D341Med (cell line): ENCODE measurements around the gene KDSR.
A peak's percentile ranks its signal among the peaks of the same experiment; 100 is the strongest.

Experiments used
- DNase-seq: peaks from one replicate; pipeline ENCODE4 v3.0.0; 2012; ENCODE audit warnings: low spot score

Gene KDSR

DNA sequence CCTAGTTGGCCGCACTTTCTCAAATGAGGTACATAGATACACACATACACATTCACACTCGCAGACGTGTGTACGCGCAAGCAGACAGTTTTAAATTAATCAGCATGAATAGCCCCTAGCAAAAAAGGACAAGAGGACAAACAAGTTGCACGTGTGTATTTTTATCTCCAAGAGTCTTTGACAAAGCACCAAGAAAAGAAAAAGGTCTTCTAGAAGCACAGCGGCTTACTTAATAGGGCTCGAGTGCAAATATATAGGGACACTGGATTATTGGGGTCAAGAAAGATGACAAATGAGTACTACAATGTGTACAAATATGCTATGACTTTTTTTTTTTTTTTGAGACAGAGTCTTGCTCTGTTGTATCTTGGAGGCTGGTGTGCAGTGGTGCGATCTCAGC is 45.7 kb downstream of the KDSR start:
- no peak for DNase-seq

DNA sequence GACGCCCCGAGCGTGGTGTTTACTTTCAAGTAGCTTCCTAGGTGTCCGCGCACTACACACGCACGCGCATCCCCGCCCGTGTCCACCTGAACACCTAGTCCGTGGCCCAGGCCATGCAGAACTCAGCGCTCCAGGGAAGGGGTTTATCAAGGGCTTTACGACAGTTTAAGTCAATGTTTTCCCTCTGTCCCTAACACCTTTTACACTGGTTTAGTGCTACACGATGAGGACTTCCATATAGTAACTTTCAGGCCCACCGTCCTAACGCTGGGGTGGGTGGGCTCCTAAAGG is 46.1 kb downstream of the KDSR start:
- DNase-seq, result no peak

DNA sequence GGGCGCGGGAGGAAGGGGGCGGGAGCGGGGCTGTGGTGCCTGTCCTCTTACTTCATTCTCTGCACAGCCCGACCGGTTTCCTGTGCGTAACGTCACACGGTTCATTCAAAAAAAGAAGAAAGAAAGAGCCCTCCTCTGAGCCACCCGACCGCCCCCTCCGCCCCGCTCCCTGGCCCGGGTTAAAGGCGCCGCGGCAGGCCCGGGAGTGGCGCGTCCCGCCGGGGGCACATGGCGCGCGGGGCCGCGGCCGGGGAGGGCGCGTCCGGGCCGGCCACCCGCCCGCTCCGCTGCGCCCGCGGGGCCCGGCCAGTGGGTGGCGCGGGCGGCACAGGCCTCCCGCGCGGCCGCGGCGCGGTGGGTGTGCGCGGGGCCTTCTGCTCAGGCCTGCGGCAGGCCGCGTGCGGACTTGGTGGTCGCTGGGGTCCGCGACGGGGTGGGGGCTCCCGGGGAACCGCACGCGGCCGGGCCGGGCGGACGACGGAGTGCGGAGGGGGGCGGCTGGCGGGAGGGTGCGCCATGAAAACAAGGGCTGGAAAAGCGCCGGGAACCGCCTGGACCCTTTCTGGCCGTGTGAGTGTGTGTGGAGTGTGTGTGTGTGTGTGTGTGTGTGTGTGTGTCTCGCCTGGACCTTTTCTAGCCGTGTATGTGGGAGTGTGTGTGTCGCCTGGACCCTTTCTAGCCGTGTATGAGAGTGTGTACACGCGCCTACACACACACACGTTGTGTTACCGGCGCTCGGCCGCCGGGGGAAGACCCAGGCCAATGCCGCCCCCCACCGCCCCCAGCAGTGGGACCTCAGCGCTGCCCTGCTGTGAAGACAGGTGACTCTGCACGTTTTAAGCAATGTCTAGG is 46.7 kb downstream of the KDSR start:
- DNase-seq, result peak; percentile 92

DNA sequence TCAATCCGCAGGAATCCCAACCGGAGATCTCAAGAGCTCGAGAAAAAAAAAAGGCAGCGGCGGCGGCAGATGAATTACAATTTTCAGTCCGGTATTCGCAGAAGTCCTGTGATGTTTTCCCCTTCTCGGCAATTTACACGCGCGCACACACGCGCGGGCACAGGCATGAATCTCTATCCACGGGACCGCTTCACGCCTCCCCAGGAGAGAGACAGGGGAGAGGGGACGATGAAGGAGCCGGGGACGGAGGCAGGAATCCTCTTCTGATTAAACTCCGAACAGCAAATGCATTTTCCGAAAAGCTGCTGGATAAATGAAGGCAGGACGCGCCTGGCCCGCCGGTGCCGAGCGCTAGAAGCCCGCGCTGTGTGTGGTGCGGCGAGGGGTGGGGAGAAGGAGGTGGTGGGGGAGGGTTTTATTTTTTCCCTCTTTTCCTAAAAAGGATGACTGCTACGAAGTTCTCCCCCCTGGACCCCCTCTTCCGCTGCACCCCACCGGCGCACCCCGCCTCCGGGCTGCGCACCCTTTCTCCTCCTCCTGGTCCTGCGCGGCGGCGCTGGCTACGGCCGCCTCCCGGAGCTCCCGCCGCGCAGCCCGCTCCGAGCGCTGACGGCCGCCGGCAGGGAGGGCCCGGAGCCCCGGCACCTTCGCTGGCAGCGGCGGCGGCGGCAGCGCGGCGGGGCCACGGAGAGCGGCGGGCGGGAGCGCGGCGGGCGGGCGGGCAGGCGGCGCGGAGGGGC is 47.5 kb downstream of the KDSR start, which contains the start of gene BCL2:
TSS of gene BCL2 (minus strand) at position 387 of the 740 bp plus-strand sequence.
- peak; percentile 90 for DNase-seq

DNA sequence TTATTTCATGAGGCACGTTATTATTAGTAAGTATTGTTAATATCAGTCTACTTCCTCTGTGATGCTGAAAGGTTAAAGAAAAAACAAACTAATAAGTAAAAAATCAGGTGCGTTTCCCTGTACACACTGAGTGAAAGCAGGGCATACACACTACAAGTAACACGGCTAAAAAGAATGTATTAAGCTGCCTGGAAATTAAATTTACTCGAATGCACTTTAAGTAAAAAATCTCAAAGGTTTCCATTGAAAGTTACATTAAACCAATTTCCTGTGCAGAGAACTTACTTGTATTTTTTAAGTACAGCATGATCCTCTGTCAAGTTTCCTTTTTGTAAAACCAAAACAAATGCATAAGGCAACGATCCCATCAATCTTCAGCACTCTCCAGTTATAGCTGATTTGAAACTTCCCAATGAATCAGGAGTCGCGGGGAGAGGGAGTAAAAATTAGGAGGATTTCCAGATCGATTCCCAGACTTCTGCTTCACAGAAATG is 48.1 kb downstream of the KDSR start:
- DNase-seq, result no peak

DNA sequence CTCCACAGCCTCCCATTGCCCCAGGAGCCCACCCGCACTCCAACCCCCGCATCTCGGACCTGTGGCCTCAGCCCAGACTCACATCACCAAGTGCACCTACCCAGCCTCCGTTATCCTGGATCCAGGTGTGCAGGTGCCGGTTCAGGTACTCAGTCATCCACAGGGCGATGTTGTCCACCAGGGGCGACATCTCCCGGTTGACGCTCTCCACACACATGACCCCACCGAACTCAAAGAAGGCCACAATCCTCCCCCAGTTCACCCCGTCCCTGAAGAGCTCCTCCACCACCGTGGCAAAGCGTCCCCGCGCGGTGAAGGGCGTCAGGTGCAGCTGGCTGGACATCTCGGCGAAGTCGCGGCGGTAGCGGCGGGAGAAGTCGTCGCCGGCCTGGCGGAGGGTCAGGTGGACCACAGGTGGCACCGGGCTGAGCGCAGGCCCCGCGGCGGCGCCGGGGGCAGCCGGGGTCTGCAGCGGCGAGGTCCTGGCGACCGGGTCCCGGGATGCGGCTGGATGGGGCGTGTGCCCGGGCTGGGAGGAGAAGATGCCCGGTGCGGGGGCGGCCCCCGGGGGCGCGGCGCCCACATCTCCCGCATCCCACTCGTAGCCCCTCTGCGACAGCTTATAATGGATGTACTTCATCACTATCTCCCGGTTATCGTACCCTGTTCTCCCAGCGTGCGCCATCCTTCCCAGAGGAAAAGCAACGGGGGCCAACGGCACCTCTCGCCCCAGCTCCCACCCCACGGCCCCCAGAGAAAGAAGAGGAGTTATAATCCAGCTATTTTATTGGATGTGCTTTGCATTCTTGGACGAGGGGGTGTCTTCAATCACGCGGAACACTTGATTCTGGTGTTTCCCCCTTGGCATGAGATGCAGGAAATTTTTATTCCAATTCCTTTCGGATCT is 48.8 kb downstream of the KDSR start:
- peak; percentile 47 for DNase-seq

DNA sequence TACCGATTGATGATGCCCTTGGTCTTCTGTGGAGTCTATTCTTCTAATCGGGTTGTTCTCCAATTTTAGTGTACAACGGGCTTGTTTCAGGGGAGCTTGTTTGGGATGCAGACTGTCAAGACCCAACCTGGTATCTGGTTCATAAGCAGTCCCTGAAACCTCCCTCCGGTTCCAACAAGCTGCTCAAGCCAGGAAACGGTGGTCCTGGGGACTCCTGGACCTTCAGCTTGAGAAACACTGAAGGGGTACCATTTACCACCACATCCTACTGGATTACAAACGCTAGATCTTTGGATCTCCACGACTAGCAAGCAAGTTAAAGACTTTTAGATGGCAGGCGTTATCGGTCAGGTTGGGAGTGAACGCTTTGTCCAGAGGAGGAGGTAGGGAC is 49.5 kb downstream of the KDSR start:
- DNase-seq, result no peak

DNA sequence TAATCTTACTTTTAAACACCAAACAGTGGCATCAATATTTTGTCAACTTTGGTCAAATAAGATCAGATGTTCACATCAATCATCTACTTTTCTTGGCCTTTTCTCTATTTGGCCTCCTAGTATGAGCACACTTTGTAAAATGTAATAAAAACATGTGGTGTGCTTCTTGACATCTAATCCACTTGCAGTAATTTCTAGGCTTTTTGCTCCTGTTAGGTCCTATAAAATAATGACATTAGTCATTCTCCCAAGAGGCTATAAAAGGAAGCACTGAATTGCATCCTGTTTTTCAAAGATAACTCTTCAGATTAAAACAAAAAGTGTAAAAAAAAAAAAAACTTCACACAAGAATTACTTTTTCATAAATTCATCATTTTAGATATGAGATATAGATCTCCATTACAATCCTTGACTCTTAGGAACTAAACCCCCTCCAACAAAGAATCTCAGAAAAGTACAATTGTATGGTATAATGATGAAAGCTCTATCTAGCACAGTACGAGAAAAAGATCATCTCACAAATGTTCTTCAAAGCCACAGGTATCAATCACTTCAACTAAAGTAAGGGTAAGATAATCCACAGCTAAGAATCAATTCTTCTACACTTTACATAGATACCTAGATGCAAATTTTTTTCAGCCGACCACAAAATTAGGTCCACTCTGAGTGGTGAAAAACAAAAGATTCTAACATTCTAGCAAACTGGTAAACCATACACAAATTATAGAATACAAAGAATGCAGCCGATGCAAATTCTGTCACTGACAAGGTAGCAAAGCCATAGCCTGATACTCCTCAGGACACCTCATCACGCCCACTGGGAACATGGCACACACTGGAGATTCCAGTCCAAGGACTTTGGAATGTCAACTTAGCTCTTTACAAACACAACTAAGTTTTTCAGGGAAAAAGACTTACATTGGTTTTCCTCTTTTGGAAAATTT is 50.1 kb downstream of the KDSR start:
- DNase-seq, result no peak

DNA sequence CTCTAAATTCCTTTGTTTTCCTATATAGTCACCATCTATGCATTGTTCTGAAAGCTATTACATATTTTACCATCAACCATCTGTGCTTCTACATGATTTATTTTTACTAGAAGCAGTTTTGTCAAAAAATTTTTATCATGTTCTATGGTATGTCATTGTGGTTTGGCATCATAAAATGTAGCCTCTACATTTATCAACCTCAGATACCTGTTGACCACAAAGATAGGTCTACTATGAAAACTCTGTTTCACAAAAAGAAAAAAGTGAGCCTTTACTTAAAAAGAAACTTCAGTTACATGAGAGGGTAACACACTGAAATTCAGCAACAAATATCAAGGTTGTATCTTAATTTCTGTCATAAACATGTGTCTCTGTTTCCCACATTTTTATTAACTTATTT is 51.1 kb downstream of the KDSR start:
- no peak for DNase-seq

DNA sequence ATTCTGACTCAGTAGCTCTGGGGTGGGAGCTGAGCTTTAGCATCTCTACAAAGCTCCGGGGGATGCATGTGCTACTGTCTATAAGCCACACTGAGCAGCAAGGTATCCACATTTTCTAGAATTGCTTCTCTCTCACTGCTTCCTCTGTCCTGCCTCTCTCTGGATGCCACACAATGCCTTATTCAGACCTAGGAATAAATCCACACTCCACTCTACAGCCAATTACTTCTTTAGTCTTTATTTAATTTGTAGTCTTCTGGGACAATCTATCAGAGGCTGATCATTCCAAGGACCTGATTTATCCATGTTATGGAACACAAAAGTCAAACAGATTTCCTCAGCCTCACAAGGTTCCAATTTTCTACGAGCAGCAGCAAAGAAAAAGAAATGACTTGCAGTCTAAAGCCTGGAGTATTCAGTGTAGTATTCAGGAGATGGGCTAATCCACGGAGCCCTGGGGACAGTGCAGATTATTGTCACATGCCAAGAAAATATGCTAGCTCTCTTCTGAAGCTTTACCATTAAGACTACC is 51.8 kb downstream of the KDSR start:
- no peak for DNase-seq

DNA sequence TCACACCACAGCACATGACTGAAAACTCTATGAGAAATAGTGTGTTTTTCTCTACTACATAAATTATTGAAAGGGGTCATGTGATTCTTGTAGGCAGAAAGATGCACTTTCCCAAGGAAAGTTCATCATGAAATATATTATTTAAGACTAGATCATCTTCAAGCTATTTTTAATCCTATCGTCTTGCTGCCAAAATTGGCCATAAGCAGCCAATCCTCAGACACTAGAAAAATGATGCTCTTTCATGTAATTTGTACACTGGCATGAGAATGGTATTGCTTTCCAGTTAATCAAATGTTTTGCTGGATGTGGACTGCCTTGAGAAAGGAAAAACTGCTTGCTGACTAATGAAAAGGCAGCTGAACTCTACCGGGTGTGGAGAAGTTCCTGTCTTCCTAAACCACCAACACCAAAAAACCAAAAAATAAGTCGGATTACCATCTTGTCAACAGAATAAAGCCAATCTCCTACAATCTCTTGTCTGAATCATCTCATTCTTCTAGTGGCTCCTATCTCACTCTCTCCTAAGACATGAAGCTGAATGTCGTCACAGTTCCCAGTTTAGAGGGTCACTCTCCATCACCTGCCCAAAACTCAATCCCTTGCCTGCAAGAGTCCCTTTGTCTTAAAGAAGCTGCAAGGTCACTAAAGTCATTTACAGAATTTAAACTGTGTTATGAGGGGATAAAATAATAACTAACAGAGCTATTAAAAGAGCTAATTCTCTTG is 52.8 kb downstream of the KDSR start:
- DNase-seq, result no peak

DNA sequence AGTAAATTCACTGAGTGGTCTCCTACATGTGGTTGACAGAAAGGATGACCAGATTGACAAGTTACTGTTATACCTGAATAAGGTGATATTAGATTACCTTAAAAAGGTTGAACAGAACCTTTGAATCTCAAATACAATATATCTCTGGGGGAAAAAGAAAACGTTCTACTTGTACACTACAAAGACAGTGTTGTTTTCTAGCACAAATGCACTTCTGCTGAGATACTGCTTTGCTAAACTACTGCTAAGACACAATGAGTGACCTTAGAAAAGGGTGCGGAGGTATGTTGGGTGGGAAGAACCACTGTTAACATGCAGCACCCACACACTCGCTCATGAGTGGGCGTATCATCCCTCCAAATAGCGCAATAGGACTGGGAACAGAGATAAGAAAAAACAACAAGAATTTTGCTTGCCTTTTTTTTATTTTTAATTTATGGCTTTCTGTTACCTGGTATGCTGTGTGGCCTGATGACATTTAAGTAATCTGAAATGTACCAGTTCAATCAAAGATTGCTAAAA is 53.5 kb downstream of the KDSR start:
- DNase-seq, result no peak

DNA sequence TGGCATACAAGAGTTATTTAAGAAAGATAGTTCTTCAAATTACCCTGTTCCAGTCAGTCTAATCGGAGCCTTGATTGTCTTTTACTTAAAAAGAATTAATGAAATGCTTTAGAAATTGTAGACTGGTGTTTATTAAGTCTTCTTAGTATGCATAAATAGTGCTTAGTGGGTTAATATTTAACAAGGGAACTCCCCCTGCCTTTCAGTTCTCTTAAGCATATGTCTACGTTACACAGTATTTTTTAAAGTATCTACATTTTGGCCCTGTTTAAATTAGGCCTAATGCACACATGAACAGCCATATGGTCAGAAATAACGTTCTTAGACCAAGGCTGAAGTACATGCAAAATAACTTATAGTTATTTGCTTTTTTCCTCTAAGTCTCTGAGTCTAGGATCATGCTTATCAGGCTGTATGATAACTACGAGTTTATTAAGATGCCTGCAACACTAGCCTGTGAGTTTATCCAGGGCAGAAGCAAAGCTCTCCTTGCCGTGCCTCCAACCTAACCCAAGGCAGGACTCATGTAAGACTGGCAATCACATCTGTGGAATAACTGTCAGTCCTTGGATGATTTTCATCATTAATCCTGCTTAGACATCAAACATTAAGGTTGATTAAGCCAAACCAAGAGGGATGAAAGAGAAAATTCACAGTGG is 54.1 kb downstream of the KDSR start:
- DNase-seq, result no peak

DNA sequence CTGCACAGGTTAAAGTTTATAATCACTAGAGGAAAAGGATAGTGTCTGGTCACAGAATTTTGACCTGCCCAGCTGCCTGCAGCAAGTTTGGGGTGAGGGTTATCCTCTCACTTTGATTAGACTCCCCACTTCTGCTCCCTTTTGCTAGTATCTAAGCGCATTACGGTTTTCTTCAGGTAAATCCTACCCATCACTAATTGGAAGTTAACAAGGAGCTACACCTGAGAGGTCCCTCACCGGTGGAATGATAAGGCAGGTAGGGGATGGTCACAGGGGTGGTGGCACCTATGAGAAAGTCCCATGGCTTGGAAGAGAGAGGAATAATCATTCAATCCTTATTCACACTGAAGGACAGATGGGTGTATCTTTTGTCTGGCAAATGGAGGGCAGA is 55.0 kb downstream of the KDSR start:
- no peak for DNase-seq

DNA sequence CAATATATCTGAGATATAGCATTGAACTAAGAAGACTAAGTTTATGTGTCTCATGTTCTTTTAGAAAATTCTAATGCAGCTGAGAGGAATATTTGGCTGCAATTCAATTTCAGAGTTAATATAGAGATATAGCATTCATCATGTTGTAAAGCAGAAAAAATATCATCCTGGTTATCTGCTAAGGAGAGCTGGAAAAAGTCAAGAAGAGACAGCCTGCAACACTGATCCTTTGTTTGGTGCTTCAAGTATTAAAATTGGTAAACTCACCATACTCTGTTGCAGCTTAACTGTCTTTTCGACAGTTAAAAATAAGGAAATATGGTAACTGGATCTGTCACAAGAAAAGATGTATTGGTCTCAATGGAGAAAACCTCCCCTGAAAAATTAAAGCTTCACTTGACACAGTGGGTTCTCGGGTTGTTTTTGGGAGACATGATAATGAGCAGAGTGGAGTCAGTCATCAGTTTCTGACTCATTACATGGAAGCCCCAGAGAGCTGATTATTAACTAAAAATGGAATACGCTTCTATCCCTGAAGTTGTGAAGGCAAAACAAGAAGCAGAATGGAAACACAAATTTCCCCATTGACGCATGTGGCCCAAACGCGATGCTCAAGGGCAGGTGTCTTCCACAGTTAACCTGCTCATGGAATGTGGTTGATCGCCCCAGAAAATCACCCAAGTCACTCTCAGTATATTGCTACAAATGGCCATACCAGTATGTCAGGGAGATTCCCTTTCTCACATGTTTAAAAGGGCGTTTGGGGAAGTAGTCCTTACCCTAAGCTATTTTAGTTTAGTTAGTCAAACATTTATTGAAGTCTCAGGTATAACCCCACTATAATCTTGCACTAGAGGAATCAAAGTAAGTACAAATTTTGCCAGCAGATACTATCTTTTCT is 55.6 kb downstream of the KDSR start:
- no peak for DNase-seq

DNA sequence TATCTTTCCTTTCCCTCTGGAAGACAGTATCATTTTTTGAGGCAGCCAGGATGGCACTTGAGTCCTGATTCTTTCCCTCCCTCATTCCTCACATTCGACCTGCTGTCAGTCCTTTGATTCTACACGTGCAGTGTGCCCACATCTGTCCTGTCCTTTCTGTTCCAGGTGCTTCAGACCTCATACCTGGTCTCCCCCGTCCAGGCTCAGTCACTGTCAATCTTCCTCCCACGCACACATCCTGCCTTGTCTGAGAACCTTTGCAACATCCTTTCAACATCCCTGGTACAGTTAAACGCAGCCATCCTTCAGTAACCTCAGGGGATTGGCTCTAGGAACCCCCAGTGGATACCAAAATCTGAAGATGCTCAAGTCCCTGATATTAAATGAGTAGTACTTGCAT is 57.6 kb downstream of the KDSR start:
- DNase-seq, result no peak

DNA sequence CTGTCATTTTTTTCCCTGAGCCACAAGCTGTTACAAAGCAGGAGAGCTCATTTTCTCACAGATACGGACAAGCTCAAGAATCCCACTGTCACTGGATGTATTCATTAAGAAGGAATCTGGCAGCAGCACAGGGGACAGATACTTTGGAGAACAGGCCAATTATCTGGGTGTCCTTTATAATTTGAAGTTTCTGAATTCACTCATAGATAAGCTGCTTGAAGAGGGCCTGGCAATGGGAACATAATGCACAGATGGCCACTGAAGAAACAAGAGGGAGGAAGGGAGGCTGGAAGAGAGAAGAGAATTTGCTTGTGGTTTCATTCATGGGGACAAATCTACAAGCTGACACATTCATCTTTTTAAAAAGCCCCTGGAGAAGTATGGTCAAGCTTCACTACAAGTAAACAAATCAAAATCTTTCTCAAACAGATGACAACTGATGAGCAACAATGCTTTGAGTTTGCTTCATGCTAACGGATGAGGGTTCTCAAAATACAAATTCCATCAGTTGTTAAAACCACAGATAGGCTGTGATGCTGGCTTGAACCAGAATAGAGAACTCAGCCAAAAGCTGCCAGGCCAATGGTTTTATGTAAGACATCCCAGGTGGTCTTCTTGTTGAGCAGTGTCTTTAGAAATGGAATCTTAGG is 59.3 kb downstream of the KDSR start:
- no peak for DNase-seq
